ENCODE data around the gene CCDC92. TPM values are rescaled to one million over a fixed set of nuclear protein-coding genes. Genes with fewer than 3 reads are reported as not detected.

CCDC92 gene
- total and polyA plus RNA-seq, 2 of the 13 experiments (the other 11 are each of a cell fraction or from before 2014, with no cell fraction given): 5.4 to 14.7 TPM

GRCh38 chr12:123971770-123972456, 718 bp downstream of the CCDC92 start (continued):
- TF ChIP-seq ZKSCAN5 (CRISPR knock-in tag; IDR thresholded peaks at IDR 0.05) (no peak), HDAC2 (CRISPR knock-in tag; IDR thresholded peaks at IDR 0.05) (0 out of 2 replicates have a peak, but pooled peaks have one; percentile 33), MAX (IDR thresholded peaks at IDR 0.05) (peak; percentile 42; the same call in 1 of the 2 replicates), ZNF253 (CRISPR knock-in tag; IDR thresholded peaks at IDR 0.05; ENCODE audit: borderline replicate concordance) (no peak), EP300 (IDR thresholded peaks at IDR 0.05; ENCODE audit: low read depth in 2 of 2, low read length in 2 of 2) (no peak), EP300 (CRISPR knock-in tag; IDR thresholded peaks at IDR 0.05; ENCODE audit: borderline replicate concordance) (no peak), TCF7 (IDR thresholded peaks at IDR 0.05; ENCODE audit: low read depth) (0 out of 2 replicates have a peak, but pooled peaks have one; percentile 11), RELA (CRISPR knock-in tag; IDR thresholded peaks at IDR 0.05) (0 out of 2 replicates have a peak, but pooled peaks have one; percentile 16), MTA3 (CRISPR knock-in tag; IDR thresholded peaks at IDR 0.05) (no peak), ZSCAN12 (CRISPR knock-in tag; IDR thresholded peaks at IDR 0.05) (no peak), ZNF138 (CRISPR knock-in tag; IDR thresholded peaks at IDR 0.05; ENCODE audit: low read depth) (no peak), ZFP41 (CRISPR knock-in tag; IDR thresholded peaks at IDR 0.05; ENCODE audit: borderline replicate concordance) (no peak), BRD4 (CRISPR knock-in tag; IDR thresholded peaks at IDR 0.05) (0 out of 2 replicates have a peak, but pooled peaks have one; percentile 28), MTF2 (CRISPR knock-in tag; IDR thresholded peaks at IDR 0.05; ENCODE audit: borderline replicate concordance) (no peak), ZNF567 (CRISPR knock-in tag; IDR thresholded peaks at IDR 0.05; ENCODE audit: borderline replicate concordance) (no peak), SALL2 (CRISPR knock-in tag; IDR thresholded peaks at IDR 0.05) (no peak), SNRNP70 (IDR thresholded peaks at IDR 0.05; ENCODE audit: low read depth, low read length) (no peak), MTA1 (CRISPR knock-in tag; IDR thresholded peaks at IDR 0.05; ENCODE audit: borderline replicate concordance) (no peak), ZFP37 (CRISPR knock-in tag; IDR thresholded peaks at IDR 0.05; ENCODE audit: borderline replicate concordance) (no peak), HMGA1 (CRISPR knock-in tag; conservative IDR thresholded peaks at IDR 0.05) (no peak), STAG1 (CRISPR knock-in tag; IDR thresholded peaks at IDR 0.05) (peak; percentile 12; the same call in 1 of the 2 replicates), ELF3 (CRISPR knock-in tag; IDR thresholded peaks at IDR 0.05) (0 out of 2 replicates have a peak, but pooled peaks have one; percentile 12), ZNF605 (CRISPR knock-in tag; IDR thresholded peaks at IDR 0.05) (0 out of 2 replicates have a peak, but pooled peaks have one; percentile 26), IKZF4 (CRISPR knock-in tag; IDR thresholded peaks at IDR 0.05; ENCODE audit: borderline replicate concordance, low read depth, not compliant biosample characterization) (no peak), LCORL (IDR thresholded peaks at IDR 0.05) (no peak), LCORL (CRISPR knock-in tag; IDR thresholded peaks at IDR 0.05) (no peak)
- TF ChIP-seq, protein P1, sequence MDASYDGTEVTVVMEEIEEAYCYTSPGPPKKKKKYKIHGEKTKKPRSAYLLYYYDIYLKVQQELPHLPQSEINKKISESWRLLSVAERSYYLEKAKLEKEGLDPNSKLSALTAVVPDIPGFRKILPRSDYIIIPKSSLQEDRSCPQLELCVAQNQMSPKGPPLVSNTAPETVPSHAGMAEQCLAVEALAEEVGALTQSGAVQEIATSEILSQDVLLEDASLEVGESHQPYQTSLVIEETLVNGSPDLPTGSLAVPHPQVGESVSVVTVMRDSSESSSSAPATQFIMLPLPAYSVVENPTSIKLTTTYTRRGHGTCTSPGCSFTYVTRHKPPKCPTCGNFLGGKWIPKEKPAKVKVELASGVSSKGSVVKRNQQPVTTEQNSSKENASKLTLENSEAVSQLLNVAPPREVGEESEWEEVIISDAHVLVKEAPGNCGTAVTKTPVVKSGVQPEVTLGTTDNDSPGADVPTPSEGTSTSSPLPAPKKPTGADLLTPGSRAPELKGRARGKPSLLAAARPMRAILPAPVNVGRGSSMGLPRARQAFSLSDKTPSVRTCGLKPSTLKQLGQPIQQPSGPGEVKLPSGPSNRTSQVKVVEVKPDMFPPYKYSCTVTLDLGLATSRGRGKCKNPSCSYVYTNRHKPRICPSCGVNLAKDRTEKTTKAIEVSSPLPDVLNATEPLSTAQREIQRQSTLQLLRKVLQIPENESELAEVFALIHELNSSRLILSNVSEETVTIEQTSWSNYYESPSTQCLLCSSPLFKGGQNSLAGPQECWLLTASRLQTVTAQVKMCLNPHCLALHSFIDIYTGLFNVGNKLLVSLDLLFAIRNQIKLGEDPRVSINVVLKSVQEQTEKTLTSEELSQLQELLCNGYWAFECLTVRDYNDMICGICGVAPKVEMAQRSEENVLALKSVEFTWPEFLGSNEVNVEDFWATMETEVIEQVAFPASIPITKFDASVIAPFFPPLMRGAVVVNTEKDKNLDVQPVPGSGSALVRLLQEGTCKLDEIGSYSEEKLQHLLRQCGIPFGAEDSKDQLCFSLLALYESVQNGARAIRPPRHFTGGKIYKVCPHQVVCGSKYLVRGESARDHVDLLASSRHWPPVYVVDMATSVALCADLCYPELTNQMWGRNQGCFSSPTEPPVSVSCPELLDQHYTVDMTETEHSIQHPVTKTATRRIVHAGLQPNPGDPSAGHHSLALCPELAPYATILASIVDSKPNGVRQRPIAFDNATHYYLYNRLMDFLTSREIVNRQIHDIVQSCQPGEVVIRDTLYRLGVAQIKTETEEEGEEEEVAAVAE (CRISPR knock-in tag; IDR thresholded peaks at IDR 0.05; ENCODE audit: borderline replicate concordance): no peak

All from HepG2 (cell line).